Measurements from ENCODE around the gene PSMC3. TPM values are rescaled to one million over a fixed set of nuclear protein-coding genes. Genes with fewer than 3 reads are reported as not detected.

The PSMC3 gene
- total and polyA plus RNA-seq, 9 of the 15 experiments (the other 6 are each of a cell fraction or from before 2014, with no cell fraction given) = 44.3 to 324 (median 240) TPM

- H3K79me2 ChIP-seq (ENCODE audit: control insufficient read depth, insufficient read depth, low read length) = peaks cover 26% of the 10 kb centered on the region
- BruUV-seq (replicated peaks) = TSS peak; percentile 98
- CTCF ChIA-PET (ENCODE audit: low intra/inter-chr PET ratio) = no interaction called here
- TF ChIP-seq ZNF589 (CRISPR knock-in tag; IDR thresholded peaks at IDR 0.05; ENCODE audit: low read depth) = peak; percentile 29; the same call in 1 of the 2 replicates
- TF ChIP-seq EP400 (IDR thresholded peaks at IDR 0.05) = 0 out of 2 replicates have a peak, but pooled peaks have one; percentile 11
- no peak for TF ChIP-seq ZBTB8A (IDR thresholded peaks at IDR 0.05; ENCODE audit: partially characterized antibody)
- TF ChIP-seq ZNF592 (IDR thresholded peaks at IDR 0.05) = 0 out of 2 replicates have a peak, but pooled peaks have one; percentile 20
- no peak for TF ChIP-seq ARID2 (IDR thresholded peaks at IDR 0.05)
- no peak for TF ChIP-seq FOXA1 (IDR thresholded peaks at IDR 0.05; ENCODE audit: borderline replicate concordance)
- TF ChIP-seq CBFB (CRISPR knock-in tag; IDR thresholded peaks at IDR 0.05) = 0 out of 2 replicates have a peak, but pooled peaks have one; percentile 22
- TF ChIP-seq CCAR2 (IDR thresholded peaks at IDR 0.05; ENCODE audit: low read depth, low read length) = no peak
- TF ChIP-seq POLR2AphosphoS5 (IDR thresholded peaks at IDR 0.05; ENCODE audit: control insufficient read depth, insufficient read depth, low read depth, low read length) = no peak
- TF ChIP-seq ZNF785 (CRISPR knock-in tag; IDR thresholded peaks at IDR 0.05) = no peak
- no peak for TF ChIP-seq ZNF124 (CRISPR knock-in tag; IDR thresholded peaks at IDR 0.05)
- no peak for TF ChIP-seq ZNF436 (CRISPR knock-in tag; IDR thresholded peaks at IDR 0.05)
- no peak for TF ChIP-seq ARHGAP35 (IDR thresholded peaks at IDR 0.05; ENCODE audit: partially characterized antibody)
- peak; percentile 37; the same call in 1 of the 2 replicates for TF ChIP-seq ELF1 (tag; IDR thresholded peaks at IDR 0.05)
- no peak for TF ChIP-seq ZNF384 (IDR thresholded peaks at IDR 0.05; ENCODE audit: low read depth, low read length)
- TF ChIP-seq ARID3B (CRISPR knock-in tag; IDR thresholded peaks at IDR 0.05; ENCODE audit: borderline replicate concordance) = no peak
- no peak for TF ChIP-seq HINFP (tag; conservative IDR thresholded peaks at IDR 0.05; ENCODE audit: low read depth)
These were observed 47.4 kb downstream of the PSMC3 start for GRCh38 chr11:47378836-47379170.

More at GRCh38 chr11:47378836-47379170, 47.4 kb downstream of the PSMC3 start:
- intact Hi-C loops (cut with micrococcal nuclease) (loop anchor here (10.0 kb wide), 1 partner anchor 236 kb away; no protein-coding TSS in a partner anchor), in situ Hi-C loops (cut with MboI) (no loop called here)
- POLR2A ChIA-PET = interaction anchor here (0.6 to 1.8 kb wide), 11 partner anchors 8 to 644 kb away, joined by 3 to 7 read pairs (median 3); no protein-coding TSS in a partner anchor
- H3K27ac ChIP-seq (ENCODE audit: extremely low read depth, low read depth, low read length) = peak overlapping the region; percentile 86
- FAIRE-seq (no peak), ATAC-seq (peak; percentile 7), DNase-seq (ENCODE audit: extremely low read depth in 1 of 4, low spot score in 3 of 4) (no peak)
- H3K9ac ChIP-seq (ENCODE audit: insufficient read depth in 1 of 2, low read depth in 2 of 2, low read length in 2 of 2) = peak overlapping the region; percentile 47 to 82; a peak in 3 of 4 replicates
- H2AFZ ChIP-seq (ENCODE audit: low read depth, low read length) = peak overlapping the region; percentile 81
- no peaks in the 10 kb centered on the region for H3K9me3 ChIP-seq (replicated peaks; ENCODE audit: control insufficient read depth, insufficient read depth, low read depth, low read length)
- H3K4me1 ChIP-seq (replicated peaks in 1 of 2; ENCODE audit: control insufficient read depth in 2 of 2, insufficient read depth in 2 of 2, low read length in 2 of 2) = peaks cover 37 to 54% of the 10 kb centered on the region in 2 experiments
- H4K20me1 ChIP-seq (replicated peaks; ENCODE audit: control insufficient read depth, insufficient read depth, low read length) = no peaks in the 10 kb centered on the region
- no peaks in the 10 kb centered on the region for H3K9me1 ChIP-seq (ENCODE audit: control insufficient read depth, insufficient read depth, low read length)
- no peaks in the 10 kb centered on the region for H3K27me3 ChIP-seq (ENCODE audit: control insufficient read depth in 2 of 2, insufficient read depth in 2 of 2, low read length in 2 of 2)
- H3K36me3 ChIP-seq (ENCODE audit: control insufficient read depth, insufficient read depth, low read length) = peaks cover 8% of the 10 kb centered on the region; the same call in 1 of the 3 replicates
- H3K4me3 ChIP-seq = no peak overlapping the region
- peak overlapping the region; percentile 76 for H3K4me2 ChIP-seq (ENCODE audit: insufficient read depth, low read length)
